Germinal center (tissue), 1 donor: ENCODE data around the gene CLDN34.

Experiments used
- DNase-seq: peaks from one replicate; pipeline ENCODE4 v3.0.0; 2012; ENCODE audit warnings: mixed read lengths, low spot score

The CLDN34 gene

DNA sequence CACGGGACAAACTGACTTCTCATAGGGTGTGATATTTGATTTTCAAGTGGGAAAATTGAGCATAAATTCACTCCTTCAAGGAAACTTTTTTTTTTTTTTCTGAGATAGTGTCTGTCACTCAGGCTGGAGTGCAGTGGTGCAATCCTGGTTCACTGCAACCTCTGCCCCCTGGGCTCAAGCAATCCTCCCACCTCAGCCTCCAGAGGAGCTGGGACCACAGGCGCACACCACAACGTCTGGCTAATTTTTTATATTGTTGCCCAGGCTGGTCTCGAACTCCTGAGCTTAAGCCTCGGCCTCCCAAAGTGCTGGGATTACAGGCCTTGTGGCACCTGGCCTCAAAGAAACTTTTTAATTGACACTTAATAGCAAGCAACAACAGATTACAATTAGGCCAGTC, 13.8 kb downstream of the CLDN34 start:
- no peak for DNase-seq

DNA sequence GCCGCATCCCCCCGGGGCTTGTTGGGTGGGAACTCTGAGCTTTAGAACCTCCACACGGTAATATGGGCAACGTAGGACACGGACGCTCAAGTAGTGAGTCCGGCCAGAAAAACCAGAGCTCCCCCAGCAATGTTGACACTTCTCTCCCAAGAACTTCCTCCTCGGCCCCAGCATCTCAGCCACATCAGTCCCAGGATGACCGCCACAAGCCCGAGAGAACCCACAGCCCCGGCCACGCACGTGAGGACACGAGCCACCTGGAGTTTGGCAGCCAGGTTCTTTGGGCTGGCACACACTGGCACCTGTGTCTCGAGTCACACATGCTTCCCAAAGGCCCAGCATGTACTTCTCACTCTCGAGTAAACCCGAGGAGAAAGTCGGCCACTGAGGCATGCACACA, 16.3 kb downstream of the CLDN34 start:
- no peak for DNase-seq

DNA sequence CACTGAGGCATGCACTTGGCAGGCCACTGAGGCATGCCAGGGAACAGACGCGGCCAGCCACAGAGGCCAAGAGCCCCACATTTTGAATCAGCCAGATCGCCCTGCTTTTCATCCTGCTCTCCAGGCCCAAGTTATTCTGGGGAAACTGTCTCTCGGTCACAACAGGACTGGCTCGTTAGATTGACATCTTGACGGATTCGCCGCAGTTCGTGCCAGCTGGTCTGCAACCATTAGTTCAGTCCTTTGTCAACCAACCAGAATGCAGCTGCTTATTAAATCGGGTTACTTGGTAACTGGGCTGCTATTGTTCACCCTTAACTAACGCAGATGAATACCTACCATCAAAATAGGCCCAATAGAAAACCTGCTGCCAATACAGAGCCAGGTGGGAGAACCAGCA, 16.7 kb downstream of the CLDN34 start:
- no peak for DNase-seq

DNA sequence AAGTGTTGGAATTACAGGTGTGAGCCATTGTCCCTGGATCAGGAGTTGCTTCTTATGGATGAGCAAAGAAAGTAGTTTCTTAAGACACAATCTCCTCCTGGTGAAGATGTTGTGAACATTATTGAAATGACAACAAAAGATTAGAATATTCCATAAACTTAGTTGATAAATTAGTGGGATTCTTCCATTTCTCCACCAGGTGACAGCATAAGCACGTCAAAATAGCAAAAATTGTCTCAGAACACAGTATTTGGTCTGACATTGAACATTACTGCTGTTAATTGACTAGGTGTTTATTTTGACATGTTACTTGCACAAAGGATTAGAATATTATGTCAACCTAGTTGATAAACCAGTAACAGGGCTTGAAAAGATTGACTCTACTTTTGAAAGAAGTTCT, 21.6 kb downstream of the CLDN34 start:
- no peak for DNase-seq

DNA sequence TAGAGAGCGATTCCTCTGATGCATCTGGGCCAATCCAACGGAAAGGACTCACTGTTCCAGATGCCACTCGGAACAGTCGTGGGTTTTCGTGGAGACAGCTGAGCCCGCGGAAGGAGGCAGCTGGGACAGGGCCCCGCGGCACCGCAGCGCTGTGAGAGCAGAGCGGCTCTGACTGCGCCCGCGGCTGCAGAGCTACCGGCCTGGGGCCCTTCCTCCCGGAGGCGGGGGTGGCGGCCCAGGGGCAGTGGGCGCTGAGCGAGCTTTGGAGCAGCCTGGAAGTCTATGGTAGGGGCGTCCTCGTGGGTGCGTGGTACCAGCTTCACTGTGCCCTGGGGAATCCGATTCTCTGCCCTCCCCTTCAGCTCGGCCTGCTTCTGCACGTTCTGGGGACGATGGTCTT, 24.9 kb downstream of the CLDN34 start:
- DNase-seq = no peak

DNA sequence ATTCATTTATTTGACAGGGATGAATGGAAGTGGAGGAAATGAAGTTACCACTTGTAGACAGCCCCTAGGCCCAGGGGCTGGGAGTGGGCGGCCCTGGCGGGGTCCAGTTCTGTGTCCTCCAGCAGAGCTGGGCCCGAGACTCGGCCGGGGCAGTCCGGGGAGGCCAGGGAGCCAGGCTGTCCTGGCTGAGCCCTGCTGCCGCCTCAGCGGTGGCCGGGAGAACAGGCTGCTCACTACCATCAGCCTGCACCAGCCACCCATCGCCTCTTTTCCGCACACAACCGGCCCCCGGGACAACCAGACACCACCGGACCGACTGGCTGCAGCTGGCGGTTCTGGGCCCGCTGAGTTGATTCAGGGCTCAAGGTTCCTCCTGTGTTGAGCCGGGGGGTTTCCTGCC, 25.6 kb downstream of the CLDN34 start:
- no peak for DNase-seq

DNA sequence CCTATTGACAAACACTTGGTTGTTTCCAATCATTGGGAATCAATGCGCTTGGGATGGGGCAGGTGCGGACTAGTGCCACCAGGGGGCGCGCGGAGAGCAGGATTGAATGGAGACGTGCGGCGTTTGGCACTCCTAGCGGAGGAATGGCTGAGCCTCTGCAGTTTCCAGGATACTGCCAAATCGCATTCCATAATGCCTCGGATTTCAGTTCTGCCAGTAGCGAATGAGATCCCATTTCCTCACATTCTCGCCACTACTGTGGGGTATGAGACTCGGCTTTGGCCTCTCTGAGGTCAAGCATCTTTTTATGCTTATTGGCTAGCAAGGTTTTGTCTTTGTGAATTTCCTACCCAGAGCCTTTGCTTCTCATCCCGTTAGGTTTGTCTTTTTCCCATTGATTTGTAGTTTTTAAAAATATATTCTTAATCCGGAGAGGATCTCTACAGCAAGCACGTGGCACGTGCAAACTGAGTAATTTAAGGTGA, 28.7 kb downstream of the CLDN34 start:
- DNase-seq = peak; percentile 56

DNA sequence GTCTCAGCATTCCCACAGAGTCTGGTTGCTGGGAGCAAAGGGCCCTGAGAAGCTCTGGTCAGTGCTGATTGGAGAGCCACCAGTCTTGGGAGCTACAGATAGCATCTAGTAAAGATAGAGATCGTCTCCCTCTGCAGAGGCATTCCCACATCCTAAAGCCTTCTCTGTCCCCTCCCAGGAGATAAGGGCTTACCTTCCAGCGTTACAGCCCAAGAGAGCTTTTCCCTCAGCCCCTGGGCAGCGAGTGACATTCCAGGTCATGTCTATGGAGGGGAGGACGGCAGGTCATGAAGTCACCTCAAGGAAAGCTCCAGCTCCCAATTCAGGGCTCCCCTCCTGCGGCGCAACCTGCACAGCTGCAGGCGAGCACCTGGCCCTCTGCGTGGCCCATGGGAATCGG, 29.9 kb downstream of the CLDN34 start:
- no peak for DNase-seq

DNA sequence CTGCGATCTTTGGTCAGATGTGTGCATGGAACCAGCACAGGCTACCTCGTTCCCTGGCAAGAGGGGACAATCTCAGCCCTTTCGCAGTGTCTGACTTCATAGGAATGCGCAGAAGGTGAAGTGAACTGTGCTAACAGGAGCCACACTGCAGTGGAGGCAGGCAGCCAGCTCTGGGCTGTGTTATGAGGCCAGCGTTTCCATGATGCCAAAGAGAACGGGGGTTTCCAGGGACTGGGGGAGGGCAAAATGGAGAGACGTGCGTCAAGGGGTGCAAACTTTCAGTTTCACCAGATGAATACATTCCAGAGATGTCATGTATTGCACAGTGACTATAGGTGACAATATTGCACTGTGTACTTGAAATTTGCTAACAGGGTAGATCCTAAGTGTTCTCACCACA, 30.4 kb downstream of the CLDN34 start:
- DNase-seq = no peak

DNA sequence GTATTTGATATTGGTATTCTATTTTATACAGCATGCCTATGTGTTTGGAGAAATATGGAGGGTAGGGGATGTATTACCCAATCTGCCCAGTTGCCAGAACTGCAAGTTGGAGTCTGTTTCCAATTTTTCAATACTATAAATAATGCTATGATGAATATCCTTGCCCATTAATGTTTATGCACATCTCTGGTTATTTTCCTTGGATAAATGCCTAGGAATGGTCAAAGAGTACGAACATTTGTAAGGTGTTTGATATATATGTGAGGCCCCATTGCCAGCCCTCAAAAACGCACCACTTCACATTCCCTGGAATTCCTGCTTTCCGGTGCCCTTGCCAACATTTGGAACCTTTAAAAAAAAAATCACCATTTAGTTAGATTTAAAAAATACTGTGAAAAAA, 34.3 kb downstream of the CLDN34 start:
- no peak for DNase-seq

DNA sequence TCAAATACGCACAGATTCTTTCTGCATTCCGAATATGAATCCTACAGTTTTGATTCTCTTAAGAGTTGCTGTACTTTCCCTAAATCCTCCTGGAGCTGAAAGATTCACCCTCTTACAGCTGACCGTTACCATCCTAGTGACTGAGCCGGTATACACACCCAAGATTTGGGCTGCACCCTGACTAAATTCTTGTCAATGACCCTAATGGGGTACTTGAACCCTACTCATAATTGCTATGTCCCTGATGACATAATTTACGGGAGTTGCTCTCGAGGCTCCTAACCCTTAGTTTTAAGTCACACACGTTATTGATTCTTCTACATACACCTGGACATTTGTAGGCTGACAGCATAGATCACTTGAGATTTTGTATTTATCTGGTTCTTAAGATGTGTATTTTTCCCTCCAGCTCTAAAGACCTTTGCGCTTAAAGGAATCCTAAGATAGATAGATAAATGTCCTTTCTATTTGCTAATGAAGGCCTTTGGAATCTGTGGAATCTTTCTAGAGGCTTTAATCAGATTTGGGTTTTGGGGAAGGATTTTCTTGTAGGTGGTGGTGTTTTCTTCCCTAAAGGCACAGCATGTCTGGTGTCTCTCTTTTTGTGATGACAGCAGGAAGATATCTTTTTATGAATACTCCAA, 37.8 kb downstream of the CLDN34 start:
- DNase-seq = no peak

DNA sequence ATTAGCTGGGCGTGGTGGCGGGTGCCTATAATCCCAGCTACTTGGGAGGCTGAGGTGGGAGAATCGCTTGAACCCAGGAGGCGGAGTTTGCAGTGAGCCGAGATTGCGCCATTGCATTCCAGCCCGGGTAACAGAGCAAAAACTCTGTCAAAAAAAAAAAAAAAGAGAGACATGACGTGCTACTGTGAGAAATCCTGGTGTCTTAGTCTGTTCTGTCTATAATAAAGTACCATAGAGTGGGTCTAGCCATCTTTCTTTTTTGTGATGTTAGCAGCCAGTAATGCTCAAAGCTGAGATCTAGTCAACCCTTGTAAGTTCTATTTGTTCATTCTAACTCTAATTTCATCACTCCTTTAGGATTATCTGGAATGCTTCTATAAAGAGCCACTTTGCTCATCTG, 38.9 kb downstream of the CLDN34 start:
- DNase-seq = no peak

DNA sequence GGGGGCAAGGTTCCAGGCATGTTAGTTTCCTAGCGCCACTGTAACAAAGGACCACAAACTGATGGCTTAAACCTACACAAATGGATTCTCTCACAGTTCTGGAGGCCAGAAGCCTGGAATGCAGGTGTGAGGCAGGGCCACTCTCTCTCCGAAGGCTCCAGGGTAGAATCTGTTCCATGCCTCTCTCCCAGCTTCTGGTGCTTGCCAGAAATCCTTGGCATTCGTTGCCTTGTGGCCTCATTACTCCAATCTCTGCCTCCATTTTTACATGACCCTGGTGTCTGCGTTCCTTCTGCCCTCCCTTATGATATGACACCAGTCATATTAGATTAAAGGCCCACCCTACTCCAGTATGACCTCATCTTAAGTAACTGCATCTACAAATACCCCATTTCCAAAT, 39.6 kb downstream of the CLDN34 start:
- no peak for DNase-seq

DNA sequence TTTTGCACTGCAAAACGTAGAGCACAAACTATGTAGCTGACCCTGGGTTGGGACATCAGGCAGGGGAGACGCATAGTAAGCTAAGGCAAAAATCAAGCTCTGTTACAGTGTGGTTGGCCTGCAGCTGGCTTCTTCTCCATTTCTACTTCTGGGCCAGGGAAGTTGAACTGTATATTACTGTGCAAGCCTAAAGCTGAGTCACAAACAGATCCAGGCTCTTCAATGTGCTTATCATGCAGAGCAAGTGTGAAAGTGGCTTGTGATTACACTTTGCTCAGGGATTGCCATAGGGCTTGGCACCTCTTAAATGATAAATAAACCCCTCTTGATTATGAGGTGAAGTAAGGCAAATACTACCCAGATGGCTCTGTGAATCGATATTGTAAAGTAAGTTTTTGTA, 40.5 kb downstream of the CLDN34 start:
- DNase-seq = no peak

DNA sequence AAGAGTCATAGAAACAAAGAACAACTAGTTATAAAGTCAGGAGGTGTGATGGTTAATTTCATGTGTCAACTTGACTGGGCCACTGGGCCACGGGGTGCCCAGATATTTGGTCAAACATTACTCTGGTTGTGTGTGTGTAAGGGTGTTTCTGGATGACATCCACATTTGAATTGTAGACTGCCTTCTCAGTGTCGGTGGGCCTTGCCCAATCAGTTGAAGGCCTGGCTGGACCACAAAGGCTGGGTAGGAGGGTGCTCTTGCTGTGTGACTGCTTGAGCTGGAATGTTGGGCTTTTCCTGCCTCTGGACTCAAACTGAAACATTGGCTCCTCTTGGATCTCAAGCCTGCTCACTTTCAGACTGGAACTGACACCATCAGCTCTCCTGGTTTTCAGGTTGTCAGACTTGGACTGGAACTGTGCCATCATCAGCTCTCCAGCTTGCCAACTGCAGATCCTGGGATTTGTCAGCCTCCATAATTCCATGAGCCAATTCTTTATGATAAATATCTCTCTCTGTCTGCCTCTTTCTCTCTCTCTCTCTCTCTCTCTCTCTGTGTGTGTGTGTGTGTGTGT, 41.4 kb downstream of the CLDN34 start:
- no peak for DNase-seq

DNA sequence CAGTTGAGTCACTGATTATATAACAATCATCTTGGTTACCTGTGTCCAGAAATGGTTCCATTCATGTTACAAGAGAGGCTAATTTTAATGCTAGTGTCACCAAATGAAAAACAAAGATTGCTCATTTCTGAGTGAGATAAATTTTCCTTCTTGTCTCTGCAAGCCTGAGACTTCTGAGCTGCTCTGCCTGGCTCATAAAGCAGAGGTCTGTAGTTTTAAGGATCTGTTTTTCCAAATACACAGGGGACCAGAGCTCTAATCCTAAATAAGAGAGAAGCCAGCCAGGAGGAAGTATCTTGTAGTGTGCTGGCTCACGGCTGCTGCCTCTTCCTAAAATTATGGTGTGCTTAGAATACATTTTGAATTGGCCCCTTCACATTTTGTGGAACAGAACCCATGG, 42.6 kb downstream of the CLDN34 start:
- DNase-seq = no peak

DNA sequence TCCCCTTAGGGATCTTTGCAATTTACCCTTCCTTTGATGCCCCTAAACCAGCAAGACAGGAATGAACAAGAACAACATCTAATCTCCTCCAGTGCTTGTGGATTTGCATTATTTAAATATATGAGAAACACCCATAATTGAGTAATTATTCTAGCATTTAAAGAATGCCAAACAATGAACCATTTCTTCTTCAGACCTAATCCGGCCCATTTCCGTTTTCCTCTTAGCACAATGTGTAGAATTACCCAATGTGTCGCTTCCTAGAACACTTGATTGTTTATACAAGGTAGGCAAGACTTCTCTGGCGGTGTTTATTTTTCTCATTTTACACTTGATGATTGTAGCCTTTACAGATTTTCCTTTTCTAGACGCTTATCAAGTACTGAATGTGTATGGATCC, 43.5 kb downstream of the CLDN34 start:
- DNase-seq = no peak

DNA sequence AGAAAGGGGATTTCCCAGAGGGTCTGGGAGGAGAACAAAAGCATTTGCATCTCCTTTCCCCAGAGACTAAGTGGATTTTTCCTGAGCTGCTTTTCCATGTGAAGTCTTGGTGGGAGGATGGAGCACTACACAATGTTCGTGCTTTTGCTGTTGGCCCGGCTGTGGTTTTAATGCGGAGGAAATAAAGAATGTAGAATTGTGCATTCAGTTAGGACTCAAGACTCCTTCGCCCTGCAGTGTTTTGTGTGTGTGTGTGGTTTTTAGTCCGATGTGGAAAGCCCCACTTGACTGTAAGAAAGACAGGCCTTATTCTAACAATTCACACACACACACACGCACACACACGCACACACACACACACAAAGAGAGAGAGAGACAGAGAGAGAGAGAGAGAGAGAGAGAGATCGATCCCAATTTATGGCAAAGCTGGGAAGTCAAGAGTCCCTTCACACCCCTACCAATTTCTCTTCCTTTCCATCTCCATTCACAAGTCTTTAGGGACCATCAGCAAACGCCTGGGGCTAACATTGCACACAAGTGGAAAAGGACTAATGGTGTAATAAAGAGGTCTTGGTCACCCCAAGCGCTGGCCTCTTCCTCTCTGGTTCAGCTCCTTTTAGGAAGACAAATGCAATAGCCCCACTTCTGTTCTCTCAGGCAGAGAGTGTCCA, 44.2 kb downstream of the CLDN34 start:
- DNase-seq = no peak

DNA sequence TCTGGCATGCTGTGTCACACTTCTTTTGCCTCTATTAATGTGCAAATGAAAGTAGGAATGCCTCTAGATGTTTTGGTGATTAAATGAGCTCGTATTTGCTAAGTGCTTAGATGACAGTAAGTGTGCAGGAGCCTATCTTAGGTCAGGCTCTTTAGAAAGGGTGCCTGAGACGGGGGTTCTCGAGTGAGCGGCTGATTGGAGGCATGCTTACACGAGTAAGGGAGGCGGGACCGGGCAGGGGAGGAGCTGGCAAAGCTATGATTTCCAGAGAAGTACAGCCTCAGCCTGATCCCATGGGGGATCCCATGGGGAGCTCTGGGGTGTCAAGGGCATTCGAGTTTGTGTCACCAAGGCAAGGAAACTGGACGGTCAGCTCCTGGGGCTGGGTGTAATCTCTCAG, 44.8 kb downstream of the CLDN34 start:
- no peak for DNase-seq

DNA sequence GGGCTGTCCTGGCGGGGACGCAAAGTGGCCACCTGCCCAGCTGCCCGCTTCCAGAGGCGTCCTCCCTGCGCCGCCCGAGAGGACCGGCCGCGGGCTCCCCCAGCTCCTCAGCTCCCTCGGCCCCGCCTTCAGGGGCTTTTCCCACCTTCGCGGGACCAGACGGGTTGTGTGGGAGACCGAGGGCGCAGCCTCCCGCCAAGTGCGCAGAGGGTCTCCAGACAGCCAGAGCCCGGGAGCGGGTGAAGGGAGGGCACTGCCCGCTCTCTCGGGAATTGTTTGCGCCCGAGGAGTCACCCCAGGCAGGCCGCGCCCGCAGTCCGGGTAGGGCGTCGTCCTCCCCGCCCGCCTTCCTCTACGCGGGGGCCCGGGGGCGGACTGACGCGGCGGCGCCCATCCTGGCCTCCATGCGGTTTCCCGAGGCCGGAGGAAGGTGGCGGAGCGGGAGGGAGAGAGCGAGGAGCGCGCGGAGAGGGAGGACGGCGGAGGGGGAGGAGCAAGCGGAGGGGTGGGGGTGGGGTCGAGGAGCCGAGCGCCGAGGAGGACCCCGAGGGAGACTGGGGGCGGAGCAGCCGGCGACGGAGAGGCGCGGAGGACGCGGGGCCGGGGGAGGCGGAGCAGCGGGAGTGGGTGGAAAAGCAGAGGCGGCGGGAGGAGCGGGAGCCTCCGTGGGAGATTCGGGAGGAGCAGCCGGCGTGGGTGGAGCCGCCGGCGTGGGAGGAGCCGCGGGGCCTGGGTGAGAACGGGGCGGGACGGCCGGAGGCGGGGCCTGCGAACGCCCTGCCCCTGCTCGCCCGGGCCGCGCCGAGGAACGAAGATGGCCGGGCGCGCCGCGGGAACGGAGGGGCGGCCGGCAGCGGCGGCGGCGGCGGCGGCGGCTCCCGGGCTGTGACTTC, 47.5 kb downstream of the CLDN34 start:
- DNase-seq = peak; percentile 83

DNA sequence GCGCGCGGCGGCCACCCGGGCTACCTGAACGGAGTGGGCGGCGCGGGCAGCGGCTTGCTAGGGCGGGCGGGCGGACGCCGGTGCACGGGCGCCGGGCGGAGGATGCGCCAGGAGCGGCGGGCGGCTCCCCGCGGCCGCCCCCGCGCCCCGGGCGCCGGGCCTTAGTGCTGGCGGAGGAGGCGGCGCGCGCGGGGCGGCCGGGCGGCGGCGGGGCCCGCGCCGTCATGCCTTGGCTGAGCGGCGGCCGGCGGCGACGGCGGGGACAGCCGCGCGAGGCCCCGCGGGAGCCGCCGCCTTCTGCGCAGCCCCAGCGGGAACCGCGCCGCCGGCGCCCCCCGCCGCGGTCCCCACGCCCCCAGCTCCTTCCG, 48.2 kb downstream of the CLDN34 start:
- peak; percentile 10 for DNase-seq

DNA sequence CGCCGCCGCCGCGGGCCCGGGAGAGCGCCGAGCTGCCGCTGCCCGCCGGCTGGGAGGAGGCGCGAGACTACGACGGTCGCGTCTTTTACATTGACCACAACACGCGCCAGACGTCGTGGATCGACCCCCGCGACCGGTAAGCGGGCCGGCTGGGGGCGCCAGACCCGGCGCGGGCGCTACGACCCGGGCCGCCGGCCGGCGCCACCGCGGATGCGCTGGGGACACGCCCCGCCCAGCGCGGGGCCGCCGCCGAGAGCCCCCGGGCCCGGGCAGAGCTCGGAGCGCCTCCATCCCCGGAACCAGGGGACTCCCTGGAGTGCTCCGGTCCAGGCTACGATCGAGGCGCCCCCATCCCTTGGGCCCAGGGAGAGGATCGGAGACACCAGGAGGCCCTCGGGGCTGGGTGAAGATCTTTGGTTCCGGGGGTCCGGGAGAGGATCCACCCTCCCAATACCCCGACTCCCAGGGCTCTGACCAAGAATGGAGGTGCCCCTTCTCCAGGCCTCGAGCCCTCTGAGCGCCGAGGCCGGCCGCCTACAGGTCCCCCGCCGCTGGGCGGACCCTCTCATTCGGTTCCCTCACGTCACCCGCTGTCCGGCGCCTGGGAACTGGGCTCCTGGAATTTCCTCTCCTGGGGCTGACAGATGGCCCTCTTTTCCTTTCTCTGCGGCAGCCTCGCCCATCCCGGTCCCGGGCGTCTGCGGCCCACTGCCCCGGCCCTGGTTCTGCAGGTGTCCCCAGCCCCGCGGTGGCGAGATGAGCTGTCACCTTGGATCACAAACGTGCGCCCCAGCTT, 48.8 kb downstream of the CLDN34 start:
- peak; percentile 24 for DNase-seq
